Liver (tissue), 9 donors: ENCODE measurements around the gene UBE2E2. TPM values are rescaled to one million over a fixed set of nuclear protein-coding genes. Genes with fewer than 3 reads are reported as not detected.

Source experiments
- DNase-seq: peaks from one replicate; pipeline ENCODE4 v3.0.0-alpha.2; 2017; ENCODE audit warnings: low spot score
- H3K27ac ChIP-seq, 2 donors: one replicate each; pipeline ENCODE4 v1.7.0; 2013; ENCODE audit warnings: inconsistent platforms in 2 of 2, low read length in 2 of 2, control low read depth in 1 of 2, low read depth in 1 of 2, mild to moderate bottlenecking in 1 of 2
- H3K27me3 ChIP-seq, 4 donors: one replicate each; pipeline versions ENCODE4 v1.6.1 to v1.7.0; 2013; ENCODE audit warnings: low read length in 3 of 4, inconsistent platforms in 1 of 4, mild to moderate bottlenecking in 1 of 4, moderate library complexity in 1 of 4; ENCODE audit not compliant: control insufficient read depth in 4 of 4, insufficient read depth in 4 of 4
- H3K36me3 ChIP-seq, 4 donors: one replicate each; pipeline versions ENCODE4 v1.6.1 to v1.7.0; 2013; ENCODE audit warnings: low read length in 3 of 4, mild to moderate bottlenecking in 3 of 4, low read depth in 1 of 4, moderate library complexity in 1 of 4; ENCODE audit not compliant: control insufficient read depth in 4 of 4, insufficient read depth in 3 of 4
- H3K4me1 ChIP-seq, 4 donors: one replicate each; pipeline versions ENCODE4 v1.6.1 to v1.7.0; 2013; ENCODE audit warnings: low read length in 3 of 4, mild to moderate bottlenecking in 3 of 4, moderate library complexity in 1 of 4; ENCODE audit not compliant: control insufficient read depth in 4 of 4, insufficient read depth in 4 of 4
- H3K4me3 ChIP-seq, 3 donors: one replicate each; pipeline versions ENCODE4 v1.6.1 to v1.7.0; 2013; ENCODE audit warnings: low read length in 3 of 3, control low read depth in 1 of 3, low read depth in 1 of 3, mild to moderate bottlenecking in 1 of 3
- H3K9ac ChIP-seq, 2 donors: one replicate each; pipeline ENCODE4 v1.7.0; 2013; ENCODE audit warnings: low read length in 2 of 2, mild to moderate bottlenecking in 2 of 2, moderate library complexity in 2 of 2, control low read depth in 1 of 2, low read depth in 1 of 2
- H3K9me3 ChIP-seq, 4 donors: one replicate each; pipeline versions ENCODE4 v1.6.1 to v1.7.0; 2013; ENCODE audit warnings: low read length in 3 of 4; ENCODE audit not compliant: control insufficient read depth in 4 of 4
- ATF3 ChIP-seq: IDR thresholded peaks from 2 replicates; pipeline ENCODE4 v1.6.1; 2016; ENCODE audit warnings: antibody characterized with exemption
- CTCF ChIP-seq: fragments of 150-350 bp; IDR thresholded peaks from 2 replicates; pipeline ENCODE4 v1.5.1; 2017; ENCODE audit warnings: improper control_type of control experiment, low read depth, low read length; ENCODE audit not compliant: missing input control
- FOXA1 ChIP-seq: IDR thresholded peaks from 2 replicates; pipeline ENCODE4 v1.6.1; 2016; ENCODE audit warnings: antibody characterized with exemption
- FOXA2 ChIP-seq: IDR thresholded peaks from 2 replicates; pipeline ENCODE4 v1.6.1; 2016; ENCODE audit warnings: antibody characterized with exemption
- HNF4A ChIP-seq, 2 donors: conservative IDR thresholded peaks; 2 replicates each; pipeline ENCODE4 v1.6.1; 2016; ENCODE audit warnings: antibody characterized with exemption in 2 of 2, mild to moderate bottlenecking in 2 of 2
- HNF4G ChIP-seq: IDR thresholded peaks from 2 replicates; pipeline ENCODE4 v1.6.1; 2016; ENCODE audit warnings: antibody characterized with exemption
- RAD21 ChIP-seq, 2 donors: IDR thresholded peaks; 2 replicates each; pipeline ENCODE4 v1.6.1; 2016; ENCODE audit warnings: antibody characterized with exemption in 2 of 2, mild to moderate bottlenecking in 2 of 2
- REST ChIP-seq: IDR thresholded peaks from 2 replicates; pipeline ENCODE4 v1.6.1; 2016; ENCODE audit warnings: antibody characterized with exemption, mild to moderate bottlenecking
- RXRA ChIP-seq, 2 donors: IDR thresholded peaks; 2 replicates each; pipeline ENCODE4 v1.6.1; 2017 to 2018; ENCODE audit warnings: antibody characterized with exemption in 2 of 2, mild to moderate bottlenecking in 1 of 2
- SP1 ChIP-seq: IDR thresholded peaks from 2 replicates; pipeline ENCODE4 v1.6.1; 2018; ENCODE audit warnings: antibody characterized with exemption, mild to moderate bottlenecking
- TAF1 ChIP-seq: conservative IDR thresholded peaks from 2 replicates; pipeline ENCODE4 v1.6.1; 2016; ENCODE audit warnings: antibody characterized with exemption, mild to moderate bottlenecking
- WGBS: extraction: QIAGEN DNeasy Blood & Tissue Kit; methylation state at CpG from one replicate; pipeline ENCODE4 v1.1.7; 2013; 5-methylcytosine and 5-hydroxymethylcytosine counted together
- polyA plus RNA-seq, 2 donors: library from polyadenylated mRNA; stranded (reverse) in 1 of 2; unstranded in 1 of 2; fragments of 200-250 nt in 1 of 2; fragments of >200 nt in 1 of 2; fragmentation: Nextera tagmentation in 1 of 2; extraction: Ambion mirVana in 1 of 2; gene quantifications; one replicate each; pipeline versions ENCODE4 v1.2.1 to v1.2.3, GENCODE V29; 2013 to 2015
- total RNA-seq, 2 donors: library from RNA; depleted of rRNA; stranded (reverse); fragments of >200 nt; gene quantifications; one replicate each; pipeline ENCODE4 v1.2.3, GENCODE V29; 2014
- donor health status: healthy.
- donor health status: healthy.
- donor health status: healthy.
- donor health status: healthy.
- donor health status: healthy.

The UBE2E2 gene
- total and polyA plus RNA-seq, 4 donors = 9.0 to 27.8 (median 16.8) TPM

- H3K27ac ChIP-seq = no peak overlapping the region
- H3K4me1 ChIP-seq = no peaks in the 10 kb centered on the region
- H3K36me3 ChIP-seq = no peaks in the 10 kb centered on the region
- 84% methylated on average over 3 of the region's 3 CpGs for WGBS
- H3K9ac ChIP-seq = no peak overlapping the region
- TF ChIP-seq FOXA2 (no peak), REST (no peak)
- DNase-seq = no peak
- H3K27me3 ChIP-seq = no peaks in the 10 kb centered on the region
- no peak overlapping the region for H3K4me3 ChIP-seq
- H3K9me3 ChIP-seq = no peaks in the 10 kb centered on the region
Observed at GRCh38 chr3:23553353-23553752, 350.2 kb downstream of the UBE2E2 start.

- Histone ChIP-seq H3K4me1 (no peaks in the 10 kb centered on the region), H3K9ac (no peak overlapping the region), H3K9me3 (no peaks in the 10 kb centered on the region), H3K36me3 (no peaks in the 10 kb centered on the region), H3K4me3 (no peak overlapping the region), H3K27ac (no peak overlapping the region), H3K27me3 (no peaks in the 10 kb centered on the region)
- DNase-seq = no peak
- TF ChIP-seq RXRA (IDR thresholded peaks at IDR 0.05) (no peak), HNF4A (conservative IDR thresholded peaks at IDR 0.05) (no peak), CTCF (no peak), ATF3 (no peak), HNF4G (no peak), FOXA1 (no peak), SP1 (no peak), TAF1 (no peak)
- WGBS = 85% methylated on average over 5 of the region's 5 CpGs
Observed at GRCh38 chr3:23565041-23565775, 362.1 kb downstream of the UBE2E2 start.

GRCh38 chr3:23566499-23566898 is 363.4 kb downstream of the UBE2E2 start:
- Histone ChIP-seq H3K36me3 (no peaks in the 10 kb centered on the region), H3K9me3 (no peaks in the 10 kb centered on the region), H3K27ac (no peak overlapping the region), H3K9ac (no peak overlapping the region), H3K4me3 (no peak overlapping the region), H3K4me1 (no peaks in the 10 kb centered on the region), H3K27me3 (no peaks in the 10 kb centered on the region)
- no peak for TF ChIP-seq RAD21 (IDR thresholded peaks at IDR 0.05)
- WGBS = 86% methylated on average over 2 of the region's 2 CpGs
- no peak for DNase-seq
